ENCODE results near the gene SRRM3. TPM values are rescaled to one million over a fixed set of nuclear protein-coding genes. Genes with fewer than 3 reads are reported as not detected.

SRRM3 gene
- total and polyA plus RNA-seq, 11 donors, result 1.6 to 28.5 (median 6.5) TPM

- Histone ChIP-seq H3K27me3 (no peaks in the 10 kb centered on the region), H3K36me3 (peaks cover 3 to 73% (median 48%) of the 10 kb centered on the region in 9 donors), H3K4me1 (peaks cover 3 to 82% (median 55%) of the 10 kb centered on the region in 12 donors), H3K27ac (peak overlapping the region in 2 of 12 donors; percentile 11 to 90), H3K9me3 (no peaks in the 10 kb centered on the region), H3K4me3 (no peak overlapping the region)
- TF ChIP-seq, protein P1, sequence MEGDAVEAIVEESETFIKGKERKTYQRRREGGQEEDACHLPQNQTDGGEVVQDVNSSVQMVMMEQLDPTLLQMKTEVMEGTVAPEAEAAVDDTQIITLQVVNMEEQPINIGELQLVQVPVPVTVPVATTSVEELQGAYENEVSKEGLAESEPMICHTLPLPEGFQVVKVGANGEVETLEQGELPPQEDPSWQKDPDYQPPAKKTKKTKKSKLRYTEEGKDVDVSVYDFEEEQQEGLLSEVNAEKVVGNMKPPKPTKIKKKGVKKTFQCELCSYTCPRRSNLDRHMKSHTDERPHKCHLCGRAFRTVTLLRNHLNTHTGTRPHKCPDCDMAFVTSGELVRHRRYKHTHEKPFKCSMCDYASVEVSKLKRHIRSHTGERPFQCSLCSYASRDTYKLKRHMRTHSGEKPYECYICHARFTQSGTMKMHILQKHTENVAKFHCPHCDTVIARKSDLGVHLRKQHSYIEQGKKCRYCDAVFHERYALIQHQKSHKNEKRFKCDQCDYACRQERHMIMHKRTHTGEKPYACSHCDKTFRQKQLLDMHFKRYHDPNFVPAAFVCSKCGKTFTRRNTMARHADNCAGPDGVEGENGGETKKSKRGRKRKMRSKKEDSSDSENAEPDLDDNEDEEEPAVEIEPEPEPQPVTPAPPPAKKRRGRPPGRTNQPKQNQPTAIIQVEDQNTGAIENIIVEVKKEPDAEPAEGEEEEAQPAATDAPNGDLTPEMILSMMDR (IDR thresholded peaks at IDR 0.05), result no peak
- no peak for TF ChIP-seq POLR2A (IDR thresholded peaks at IDR 0.05)
- WGBS, 4 donors, result 90 to 95% (median 94%) methylated on average over 29 of the region's 29 CpGs
- intact Hi-C loops (cut with DNase I), result no loop called here
- ATAC-seq (no peak), DNase-seq (no peak)
Observed at GRCh38 chr7:76329479-76329878, 127.8 kb downstream of the SRRM3 start.

- TF ChIP-seq, protein P1 (IDR thresholded peaks at IDR 0.05), result no peak
- TF ChIP-seq POLR2A (IDR thresholded peaks at IDR 0.05), result no peak
- Histone ChIP-seq H3K4me3 (no peak overlapping the region), H3K27ac (peak overlapping the region in 5 of 12 donors; percentile 11 to 90 (median 30)), H3K4me1 (peaks cover 4 to 79% (median 62%) of the 10 kb centered on the region in 12 donors), H3K36me3 (peaks cover 3 to 66% (median 42%) of the 10 kb centered on the region in 9 donors), H3K27me3 (no peaks in the 10 kb centered on the region), H3K9me3 (no peaks in the 10 kb centered on the region)
- no peak for ATAC-seq
- intact Hi-C loops (cut with DNase I), result no loop called here
- WGBS, 4 donors, result 48 to 61% (median 57%) methylated on average over 4 of the region's 4 CpGs
- DNase-seq, result no peak
Observed at GRCh38 chr7:76330261-76330660, 128.6 kb downstream of the SRRM3 start.

GRCh38 chr7:76330673-76331072 lies 129.0 kb downstream of the SRRM3 start:
- Histone ChIP-seq H3K4me1 (peaks cover 4 to 82% (median 65%) of the 10 kb centered on the region in 12 donors), H3K9me3 (no peaks in the 10 kb centered on the region), H3K4me3 (no peak overlapping the region), H3K36me3 (peaks cover 3 to 61% (median 38%) of the 10 kb centered on the region in 9 donors), H3K27me3 (no peaks in the 10 kb centered on the region), H3K27ac (peak overlapping the region in 4 of 12 donors; percentile 26 to 90 (median 58))
- ATAC-seq (no peak), DNase-seq (no peak)
- 66 to 91% (median 89%) methylated on average over 5 of the region's 5 CpGs for WGBS, 4 donors
- no peak for TF ChIP-seq POLR2A (IDR thresholded peaks at IDR 0.05)
- TF ChIP-seq, protein P1 (IDR thresholded peaks at IDR 0.05), result no peak
- intact Hi-C loops (cut with DNase I), result no loop called here

GRCh38 chr7:76332078-76332477 lies 130.4 kb downstream of the SRRM3 start:
- TF ChIP-seq POLR2A (IDR thresholded peaks at IDR 0.05), result no peak
- TF ChIP-seq, protein P1 (IDR thresholded peaks at IDR 0.05), result no peak
- intact Hi-C loops (cut with DNase I), result loop anchor here in 1 of 10 donors (2.0 kb wide), 1 partner anchor 17 kb away; no protein-coding TSS in a partner anchor
- Histone ChIP-seq H3K4me1 (peaks cover 4 to 85% (median 71%) of the 10 kb centered on the region in 12 donors), H3K9me3 (no peaks in the 10 kb centered on the region), H3K36me3 (peaks cover 3 to 50% (median 26%) of the 10 kb centered on the region in 9 donors), H3K27me3 (no peaks in the 10 kb centered on the region), H3K27ac (peak overlapping the region in 9 of 12 donors; percentile 73 to 90 (median 79)), H3K4me3 (no peak overlapping the region)
- ATAC-seq (no peak), DNase-seq (no peak)
- 58 to 72% (median 64%) methylated on average over 9 of the region's 9 CpGs for WGBS, 4 donors

Data from heart left ventricle (tissue), 16 donors.